OCI-LY7 (cell line): ENCODE data around the gene DUSP28.

ENCODE experiments used
- EZH2phosphoT487 ChIP-seq: fragments of 200-600 bp; sonication (generic); IDR thresholded peaks from 2 replicates; pipeline ENCODE4 v1.6.1; 2018; ENCODE audit warnings: low read depth, borderline replicate concordance, mild to moderate bottlenecking, mixed run types, antibody characterized with exemption, low read length, moderate library complexity, mixed read lengths
- TF ChIP-seq, protein P1 (sequence below): fragments of 200-600 bp; sonication (generic); conservative IDR thresholded peaks from 2 replicates; pipeline ENCODE4 v1.5.1; 2014; ENCODE audit warnings: mild to moderate bottlenecking, antibody characterized with exemption, low read length, moderate library complexity, mixed read lengths

DNA sequence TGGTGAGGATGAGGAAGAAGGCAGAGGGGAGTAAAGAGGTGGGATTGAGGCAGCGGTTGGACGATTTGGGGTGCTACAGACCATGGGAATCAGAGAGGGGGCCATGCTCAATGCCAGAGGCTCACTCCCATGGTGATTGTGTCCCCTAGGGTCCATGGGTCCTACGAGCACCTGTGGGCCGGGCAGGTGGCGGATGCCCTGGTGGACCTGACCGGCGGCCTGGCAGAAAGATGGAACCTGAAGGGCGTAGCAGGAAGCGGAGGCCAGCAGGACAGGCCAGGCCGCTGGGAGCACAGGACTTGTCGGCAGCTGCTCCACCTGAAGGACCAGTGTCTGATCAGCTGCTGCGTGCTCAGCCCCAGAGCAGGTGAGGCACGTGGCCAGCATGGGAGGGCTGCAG, 31.6 kb downstream of the DUSP28 start:
- TF ChIP-seq, protein P1, sequence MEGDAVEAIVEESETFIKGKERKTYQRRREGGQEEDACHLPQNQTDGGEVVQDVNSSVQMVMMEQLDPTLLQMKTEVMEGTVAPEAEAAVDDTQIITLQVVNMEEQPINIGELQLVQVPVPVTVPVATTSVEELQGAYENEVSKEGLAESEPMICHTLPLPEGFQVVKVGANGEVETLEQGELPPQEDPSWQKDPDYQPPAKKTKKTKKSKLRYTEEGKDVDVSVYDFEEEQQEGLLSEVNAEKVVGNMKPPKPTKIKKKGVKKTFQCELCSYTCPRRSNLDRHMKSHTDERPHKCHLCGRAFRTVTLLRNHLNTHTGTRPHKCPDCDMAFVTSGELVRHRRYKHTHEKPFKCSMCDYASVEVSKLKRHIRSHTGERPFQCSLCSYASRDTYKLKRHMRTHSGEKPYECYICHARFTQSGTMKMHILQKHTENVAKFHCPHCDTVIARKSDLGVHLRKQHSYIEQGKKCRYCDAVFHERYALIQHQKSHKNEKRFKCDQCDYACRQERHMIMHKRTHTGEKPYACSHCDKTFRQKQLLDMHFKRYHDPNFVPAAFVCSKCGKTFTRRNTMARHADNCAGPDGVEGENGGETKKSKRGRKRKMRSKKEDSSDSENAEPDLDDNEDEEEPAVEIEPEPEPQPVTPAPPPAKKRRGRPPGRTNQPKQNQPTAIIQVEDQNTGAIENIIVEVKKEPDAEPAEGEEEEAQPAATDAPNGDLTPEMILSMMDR = no peak
- TF ChIP-seq EZH2phosphoT487 = no peak
